Neural cell (in vitro differentiated cells): ENCODE measurements around the gene ZMYND10. TPM values are rescaled to one million over a fixed set of nuclear protein-coding genes. Genes with fewer than 3 reads are reported as not detected.
A peak's percentile ranks its signal among the peaks of the same experiment; 100 is the strongest.

Experiments used
- H2AFZ ChIP-seq: fragments of 200-600, 300-800 bp; sonication (generic), shearing (Covaris generic); 2 replicates; pipeline ENCODE4 v1.6.0; 2014; ENCODE audit warnings: low read depth, mild to moderate bottlenecking, antibody characterized with exemption, low read length, moderate library complexity
- H3F3A ChIP-seq: fragments of 200-600 bp; shearing (Covaris generic); 2 replicates; pipeline ENCODE4 v1.6.1; 2016; ENCODE audit warnings: mild to moderate bottlenecking, moderate library complexity, mixed read lengths, antibody characterized with exemption, low read length; ENCODE audit not compliant: insufficient read depth, poor library complexity, severe bottlenecking
- H3K27ac ChIP-seq: fragments of 200-600, 300-800 bp; sonication (generic), shearing (Covaris generic); 2 replicates; pipeline ENCODE4 v1.5.1; 2014; ENCODE audit warnings: mild to moderate bottlenecking, low read length, moderate library complexity
- H3K27me3 ChIP-seq: fragments of 300-800, 200-600 bp; sonication (generic), shearing (Covaris generic); 2 replicates; pipeline ENCODE4 v1.6.0; 2014; ENCODE audit warnings: mild to moderate bottlenecking, low read depth, low read length, moderate library complexity; ENCODE audit not compliant: insufficient read depth
- H3K36me3 ChIP-seq: fragments of 300-800, 200-600 bp; sonication (generic), shearing (Covaris generic); 2 replicates; pipeline ENCODE4 v1.5.1; 2014; ENCODE audit warnings: mild to moderate bottlenecking, antibody characterized with exemption, low read length, moderate library complexity; ENCODE audit not compliant: insufficient read depth
- H3K4me2 ChIP-seq: fragments of 300-800, 200-600 bp; sonication (generic), shearing (Covaris generic); 2 replicates; pipeline ENCODE4 v1.6.0; 2014; ENCODE audit warnings: mild to moderate bottlenecking, low read length
- H3K4me3 ChIP-seq: fragments of 300-800, 200-600 bp; sonication (generic), shearing (Covaris generic); 2 replicates; pipeline ENCODE4 v1.5.1; 2014; ENCODE audit warnings: mild to moderate bottlenecking, low read length, moderate library complexity
- H3K79me2 ChIP-seq: fragments of 200-600 bp; shearing (Covaris generic); replicated peaks from 2 replicates; pipeline ENCODE4 v1.6.0; 2014; ENCODE audit warnings: mild to moderate bottlenecking, low read length, moderate library complexity; ENCODE audit not compliant: insufficient read depth
- H3K9ac ChIP-seq: fragments of 300-800, 200-600 bp; sonication (generic), shearing (Covaris generic); 2 replicates; pipeline ENCODE4 v1.6.1; 2016; ENCODE audit warnings: mild to moderate bottlenecking, low read length, mixed read lengths
- H3K9me2 ChIP-seq: fragments of 200-600 bp; shearing (Covaris generic); 2 replicates; pipeline ENCODE4 v1.6.1; 2016; ENCODE audit warnings: mild to moderate bottlenecking, low read length, mixed read lengths; ENCODE audit not compliant: insufficient read depth
- H3K9me3 ChIP-seq: fragments of 200-600, 300-800 bp; sonication (generic), shearing (Covaris generic); 2 replicates; pipeline ENCODE4 v1.6.1; 2016; ENCODE audit warnings: mild to moderate bottlenecking, mixed run types, low read length, moderate library complexity, mixed read lengths
- H4K20me1 ChIP-seq: fragments of 200-600 bp; shearing (Covaris generic); 2 replicates; pipeline ENCODE4 v1.6.1; 2016; ENCODE audit warnings: mild to moderate bottlenecking, mixed run types; ENCODE audit not compliant: insufficient read depth
- EP300 ChIP-seq: fragments of 450-650 bp; conservative IDR thresholded peaks from 2 replicates; pipeline ENCODE4 v1.6.1; 2014; ENCODE audit warnings: antibody characterized with exemption, mild to moderate bottlenecking, moderate library complexity; ENCODE audit not compliant: poor library complexity, severe bottlenecking
- EZH2 ChIP-seq: fragments of 200-600, 300-800 bp; shearing (Covaris generic), sonication (generic); IDR thresholded peaks from 2 replicates; pipeline ENCODE4 v1.6.1; 2014; ENCODE audit warnings: antibody characterized with exemption, low read length, borderline replicate concordance, mild to moderate bottlenecking; ENCODE audit not compliant: insufficient read depth, poor library complexity, severe bottlenecking
- MXI1 ChIP-seq: fragments of 450-650 bp; conservative IDR thresholded peaks from 2 replicates; pipeline ENCODE4 v1.6.1; 2014; ENCODE audit warnings: antibody characterized with exemption, mild to moderate bottlenecking; ENCODE audit not compliant: poor library complexity, severe bottlenecking
- POLR2AphosphoS5 ChIP-seq: IDR thresholded peaks from 2 replicates; pipeline ENCODE4 v1.6.1; 2012
- RAD21 ChIP-seq: fragments of 450-650 bp; conservative IDR thresholded peaks from 2 replicates; pipeline ENCODE4 v1.6.1; 2014; ENCODE audit warnings: antibody characterized with exemption, mild to moderate bottlenecking, moderate library complexity
- REST ChIP-seq: IDR thresholded peaks from 2 replicates; pipeline ENCODE4 v1.6.1; 2012; ENCODE audit warnings: borderline replicate concordance
- SMC3 ChIP-seq: fragments of 450-650 bp; conservative IDR thresholded peaks from 2 replicates; pipeline ENCODE4 v1.6.1; 2014; ENCODE audit warnings: antibody characterized with exemption, mild to moderate bottlenecking, moderate library complexity; ENCODE audit not compliant: poor library complexity
- TAF1 ChIP-seq: IDR thresholded peaks from 2 replicates; pipeline ENCODE4 v1.6.1; 2012; ENCODE audit warnings: low read depth
- polyA plus RNA-seq: library from polyadenylated mRNA; depleted of rRNA; stranded (reverse); fragments of >200 nt; gene quantifications from 2 replicates; pipeline ENCODE4 v1.2.3, GENCODE V29; 2014
- TF ChIP-seq, protein P1 (sequence below): fragments of 450-650 bp; IDR thresholded peaks from 2 replicates; pipeline ENCODE4 v1.5.1; 2014; ENCODE audit warnings: antibody characterized with exemption, mild to moderate bottlenecking, moderate library complexity; ENCODE audit not compliant: poor library complexity, severe bottlenecking

Gene ZMYND10
- polyA plus RNA-seq, 1 donor from 2014 or later = 5.2 TPM

- Histone ChIP-seq H3K27ac (no peak overlapping the region), H3K36me3 (no peaks in the 10 kb centered on the region), H2AFZ (no peak overlapping the region), H3K27me3 (no peaks in the 10 kb centered on the region), H3F3A (no peaks in the 10 kb centered on the region), H4K20me1 (no peaks in the 10 kb centered on the region), H3K4me2 (no peak overlapping the region), H3K9me3 (no peaks in the 10 kb centered on the region), H3K9me2 (no peaks in the 10 kb centered on the region), H3K9ac (no peak overlapping the region), H3K79me2 (peaks cover 35% of the 10 kb centered on the region), H3K4me3 (no peak overlapping the region)
- TF ChIP-seq RAD21 (no peak), REST (no peak), SMC3 (no peak), MXI1 (no peak), EP300 (no peak), TAF1 (no peak), POLR2AphosphoS5 (no peak), EZH2 (no peak)
- TF ChIP-seq, protein P1, sequence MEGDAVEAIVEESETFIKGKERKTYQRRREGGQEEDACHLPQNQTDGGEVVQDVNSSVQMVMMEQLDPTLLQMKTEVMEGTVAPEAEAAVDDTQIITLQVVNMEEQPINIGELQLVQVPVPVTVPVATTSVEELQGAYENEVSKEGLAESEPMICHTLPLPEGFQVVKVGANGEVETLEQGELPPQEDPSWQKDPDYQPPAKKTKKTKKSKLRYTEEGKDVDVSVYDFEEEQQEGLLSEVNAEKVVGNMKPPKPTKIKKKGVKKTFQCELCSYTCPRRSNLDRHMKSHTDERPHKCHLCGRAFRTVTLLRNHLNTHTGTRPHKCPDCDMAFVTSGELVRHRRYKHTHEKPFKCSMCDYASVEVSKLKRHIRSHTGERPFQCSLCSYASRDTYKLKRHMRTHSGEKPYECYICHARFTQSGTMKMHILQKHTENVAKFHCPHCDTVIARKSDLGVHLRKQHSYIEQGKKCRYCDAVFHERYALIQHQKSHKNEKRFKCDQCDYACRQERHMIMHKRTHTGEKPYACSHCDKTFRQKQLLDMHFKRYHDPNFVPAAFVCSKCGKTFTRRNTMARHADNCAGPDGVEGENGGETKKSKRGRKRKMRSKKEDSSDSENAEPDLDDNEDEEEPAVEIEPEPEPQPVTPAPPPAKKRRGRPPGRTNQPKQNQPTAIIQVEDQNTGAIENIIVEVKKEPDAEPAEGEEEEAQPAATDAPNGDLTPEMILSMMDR = no peak
Observed at GRCh38 chr3:50323092-50323600, 22.4 kb downstream of the ZMYND10 start.

- TF ChIP-seq MXI1 = no peak
- no peak for TF ChIP-seq TAF1
- TF ChIP-seq POLR2AphosphoS5 = no peak
- TF ChIP-seq SMC3 = no peak
- no peak for TF ChIP-seq EP300
- H3K27ac ChIP-seq = peak within 1 kb of the TSS; percentile 94
- H3K4me3 ChIP-seq = peak within 1 kb of the TSS; percentile 93
- peak within 1 kb of the TSS; percentile 96 for H3K9ac ChIP-seq
- no peaks in the 10 kb centered on the region for H3K36me3 ChIP-seq
- H4K20me1 ChIP-seq = no peaks in the 10 kb centered on the region
- no peak within 1 kb of the TSS for H3K4me2 ChIP-seq
- no peaks in the 10 kb centered on the region for H3K9me2 ChIP-seq
- no peaks in the 10 kb centered on the region for H3K9me3 ChIP-seq
- peaks cover 30% of the 10 kb centered on the region for H3K79me2 ChIP-seq
- H3K27me3 ChIP-seq = no peaks in the 10 kb centered on the region
- no peaks in the 10 kb centered on the region for H3F3A ChIP-seq
- H2AFZ ChIP-seq = peak within 1 kb of the TSS; percentile 85
Observed at GRCh38 chr3:50322386-50323091, 23.0 kb downstream of the ZMYND10 start, which contains the start of gene HYAL2. TSS of gene HYAL2 (minus strand) at chr3:50322745. CDS start at chr3:50320489, 2,256 bp downstream.
